RWPE1 (cell line): ENCODE results near the gene SYNGAP1.
A peak's percentile ranks its signal among the peaks of the same experiment; 100 is the strongest.

Experiments
- CTCF ChIA-PET: fragments of 350-600 bp; sonication (Branson Sonifier 250); formaldehyde crosslinking; extraction: SDS; loops from one replicate; lab custom pipeline; 2021; lab: Yijun Ruan, JAX
- POLR2A ChIA-PET: fragments of 400-600 bp; formaldehyde crosslinking; extraction: SDS; loops from one replicate; lab custom pipeline; 2020; ENCODE audit warnings: antibody characterized with exemption; ENCODE audit not compliant: low non-redundant PET; lab: Yijun Ruan, JAX
- DNase-seq: peaks from one replicate; pipeline ENCODE4 v3.0.0; 2012; ENCODE audit warnings: low spot score
- H3K27ac ChIP-seq: fragments of 450-650 bp; 2 replicates; pipeline ENCODE4 v1.5.1; 2017
- TF ChIP-seq, protein P1 (sequence below): fragments of 450-650 bp; conservative IDR thresholded peaks from 2 replicates; pipeline ENCODE4 v1.5.1; 2017; ENCODE audit warnings: low read depth, mild to moderate bottlenecking

The SYNGAP1 gene

DNA sequence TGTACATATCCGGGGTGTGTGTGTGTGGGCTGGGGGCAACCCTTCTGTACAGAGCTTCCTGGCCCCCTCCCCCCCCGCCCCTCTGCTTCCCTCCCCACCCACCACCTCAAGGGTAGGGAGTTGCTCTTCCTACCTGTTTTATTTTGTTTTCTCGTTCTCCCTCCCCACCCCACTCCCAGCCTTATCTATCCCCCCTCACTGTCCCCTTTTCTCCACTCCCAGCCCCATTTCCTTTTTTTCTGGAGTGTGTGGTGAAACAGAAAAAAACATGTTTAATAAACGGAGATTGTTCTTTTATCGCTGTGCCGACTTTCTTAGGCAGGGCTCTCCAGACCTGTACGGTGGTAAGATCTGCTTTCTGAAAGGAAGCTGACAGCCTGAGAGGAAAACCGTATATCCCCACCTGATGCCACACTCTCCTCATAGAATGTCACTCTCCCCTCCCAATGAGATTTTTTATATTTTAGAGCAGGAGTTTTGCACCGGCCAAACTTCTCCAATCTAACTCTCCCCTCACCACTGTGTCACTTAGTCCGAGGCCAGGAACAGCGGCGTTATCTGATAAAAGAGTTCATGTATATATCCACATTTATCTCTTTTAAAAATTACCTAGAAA lies 33.6 kb downstream of the SYNGAP1 start:
- CTCF ChIA-PET: interaction anchor here (0.5 to 0.7 kb wide), 3 partner anchors 37 to 894 kb away, joined by 3 read pairs; no protein-coding TSS in a partner anchor
- TF ChIP-seq, protein P1, sequence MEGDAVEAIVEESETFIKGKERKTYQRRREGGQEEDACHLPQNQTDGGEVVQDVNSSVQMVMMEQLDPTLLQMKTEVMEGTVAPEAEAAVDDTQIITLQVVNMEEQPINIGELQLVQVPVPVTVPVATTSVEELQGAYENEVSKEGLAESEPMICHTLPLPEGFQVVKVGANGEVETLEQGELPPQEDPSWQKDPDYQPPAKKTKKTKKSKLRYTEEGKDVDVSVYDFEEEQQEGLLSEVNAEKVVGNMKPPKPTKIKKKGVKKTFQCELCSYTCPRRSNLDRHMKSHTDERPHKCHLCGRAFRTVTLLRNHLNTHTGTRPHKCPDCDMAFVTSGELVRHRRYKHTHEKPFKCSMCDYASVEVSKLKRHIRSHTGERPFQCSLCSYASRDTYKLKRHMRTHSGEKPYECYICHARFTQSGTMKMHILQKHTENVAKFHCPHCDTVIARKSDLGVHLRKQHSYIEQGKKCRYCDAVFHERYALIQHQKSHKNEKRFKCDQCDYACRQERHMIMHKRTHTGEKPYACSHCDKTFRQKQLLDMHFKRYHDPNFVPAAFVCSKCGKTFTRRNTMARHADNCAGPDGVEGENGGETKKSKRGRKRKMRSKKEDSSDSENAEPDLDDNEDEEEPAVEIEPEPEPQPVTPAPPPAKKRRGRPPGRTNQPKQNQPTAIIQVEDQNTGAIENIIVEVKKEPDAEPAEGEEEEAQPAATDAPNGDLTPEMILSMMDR: no peak
- H3K27ac ChIP-seq: peak overlapping the region; percentile 77
- POLR2A ChIA-PET: no interaction called here
- DNase-seq: no peak

DNA sequence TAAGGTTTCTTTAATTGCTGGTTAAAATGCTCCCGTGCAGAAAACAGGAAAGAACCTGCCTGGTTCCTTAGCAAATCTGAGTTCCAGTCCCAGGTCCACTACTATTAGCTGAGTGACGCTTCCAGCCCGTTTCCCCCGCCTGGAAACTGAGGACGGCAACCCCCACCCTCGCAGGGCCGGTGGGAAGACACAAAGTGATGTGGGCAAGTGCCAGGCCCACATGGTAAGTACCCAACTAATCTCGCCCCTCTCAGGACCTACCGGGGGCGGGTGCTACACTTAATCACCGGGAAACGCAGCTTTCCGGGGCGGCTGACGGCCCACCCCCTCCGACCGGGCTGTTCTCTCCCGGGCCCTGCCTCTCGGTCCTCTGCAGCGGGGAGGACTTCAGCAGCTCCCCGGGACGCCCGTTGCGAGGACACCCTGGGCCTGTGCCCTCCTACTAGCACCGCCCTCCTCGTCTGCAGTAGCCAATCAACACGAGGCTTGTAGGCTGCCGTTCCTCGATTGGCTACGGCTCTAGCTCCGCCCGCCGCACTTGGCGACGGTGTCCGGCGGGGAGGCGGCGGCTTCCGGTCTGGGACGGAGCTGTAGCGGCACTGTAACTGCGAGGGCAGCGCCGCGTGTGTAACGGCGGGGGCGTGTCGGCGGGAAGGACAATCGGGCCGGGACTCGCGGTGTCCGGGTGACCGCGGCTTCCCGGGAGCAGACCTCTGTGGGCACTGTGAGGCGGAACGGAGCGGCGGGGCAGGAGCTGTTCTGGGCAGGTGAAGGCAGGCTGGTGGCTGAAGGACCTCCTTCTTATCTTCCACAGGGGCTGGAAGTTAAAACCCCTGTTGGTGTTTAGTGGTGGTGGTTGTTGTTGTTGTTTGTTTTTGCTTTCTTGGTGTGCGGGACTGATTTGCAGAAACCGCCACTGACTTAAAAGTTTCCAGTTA lies 34.4 kb downstream of the SYNGAP1 start, which contains the start of gene ZBTB9:
TSS of gene ZBTB9 (plus strand) at position 568 of the 938 bp plus-strand sequence. CDS start 525 bp downstream, outside the sequence.
- DNase-seq: peak; percentile 99
- POLR2A ChIA-PET: interaction anchor here (0.5 to 0.8 kb wide), 2 partner anchors 9 to 23 kb away, joined by 3 to 5 read pairs; no protein-coding TSS in a partner anchor
- H3K27ac ChIP-seq: peak within 1 kb of the TSS; percentile 77
- CTCF ChIA-PET: interaction anchor here (0.5 to 0.9 kb wide), 7 partner anchors 14 to 1040 kb away, joined by 3 to 4 read pairs (median 3); no protein-coding TSS in a partner anchor
- TF ChIP-seq, protein P1: no peak

DNA sequence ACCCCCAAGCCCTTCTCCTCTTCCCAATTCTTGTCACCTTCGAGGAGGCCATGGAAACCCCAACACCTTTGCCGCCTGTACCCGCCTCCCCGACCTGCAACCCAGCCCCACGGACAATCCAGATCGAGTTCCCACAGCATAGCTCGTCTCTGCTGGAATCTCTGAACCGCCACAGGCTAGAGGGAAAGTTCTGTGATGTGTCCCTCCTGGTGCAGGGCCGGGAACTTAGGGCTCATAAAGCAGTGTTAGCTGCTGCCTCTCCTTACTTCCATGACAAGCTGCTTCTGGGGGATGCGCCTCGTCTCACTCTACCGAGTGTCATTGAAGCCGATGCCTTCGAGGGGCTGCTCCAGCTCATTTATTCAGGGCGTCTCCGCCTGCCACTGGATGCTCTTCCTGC lies 35.2 kb downstream of the SYNGAP1 start:
- no peak for DNase-seq
- ChIA-PET CTCF (interaction anchor here (0.5 to 0.9 kb wide), 2 partner anchors 171 to 1041 kb away, joined by 3 to 4 read pairs; no protein-coding TSS in a partner anchor), POLR2A (interaction anchor here (0.5 to 0.8 kb wide), 2 partner anchors 10 to 24 kb away, joined by 3 to 5 read pairs; no protein-coding TSS in a partner anchor)
- H3K27ac ChIP-seq: peak overlapping the region; percentile 77
- TF ChIP-seq, protein P1: no peak

DNA sequence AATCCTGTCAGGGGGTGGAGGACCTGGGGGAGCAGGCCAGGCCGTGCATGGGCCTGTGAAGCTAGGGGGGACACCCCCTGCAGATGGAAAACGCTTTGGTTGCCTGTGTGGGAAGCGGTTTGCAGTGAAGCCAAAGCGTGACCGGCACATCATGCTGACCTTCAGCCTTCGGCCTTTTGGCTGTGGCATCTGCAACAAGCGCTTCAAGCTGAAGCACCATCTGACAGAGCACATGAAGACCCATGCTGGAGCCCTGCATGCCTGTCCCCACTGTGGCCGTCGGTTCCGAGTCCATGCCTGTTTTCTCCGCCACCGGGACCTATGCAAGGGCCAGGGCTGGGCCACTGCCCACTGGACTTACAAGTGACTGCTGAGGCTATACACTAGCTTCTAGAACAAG lies 36.3 kb downstream of the SYNGAP1 start:
- CTCF ChIA-PET: no interaction called here

DNA sequence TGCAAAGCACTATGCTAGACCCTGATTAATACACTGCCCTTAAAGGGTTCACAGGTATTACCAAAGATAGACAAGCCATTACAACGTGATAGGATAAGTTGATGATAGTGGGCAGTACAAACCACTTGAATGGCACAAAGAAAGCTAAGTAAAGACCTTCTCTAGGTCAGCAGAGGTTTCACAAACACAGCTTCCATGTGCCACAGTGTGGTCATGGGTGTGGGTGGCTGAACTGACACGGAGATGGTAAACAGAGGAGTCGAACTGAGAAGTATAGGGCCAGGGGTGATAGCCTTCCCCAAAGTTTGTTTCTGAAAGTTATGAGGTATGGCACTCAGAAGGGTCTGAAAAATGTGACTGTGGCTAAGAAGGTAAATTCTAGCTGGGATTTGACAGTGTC lies 38.8 kb downstream of the SYNGAP1 start:
- TF ChIP-seq, protein P1: no peak
- no peak for DNase-seq
- ChIA-PET CTCF (no interaction called here), POLR2A (no interaction called here)
- H3K27ac ChIP-seq: no peak overlapping the region

More for the DNA sequence above, 36.3 kb downstream of the SYNGAP1 start:
- TF ChIP-seq, protein P1: no peak
- DNase-seq: no peak
- H3K27ac ChIP-seq: no peak overlapping the region
- POLR2A ChIA-PET: no interaction called here

DNA sequence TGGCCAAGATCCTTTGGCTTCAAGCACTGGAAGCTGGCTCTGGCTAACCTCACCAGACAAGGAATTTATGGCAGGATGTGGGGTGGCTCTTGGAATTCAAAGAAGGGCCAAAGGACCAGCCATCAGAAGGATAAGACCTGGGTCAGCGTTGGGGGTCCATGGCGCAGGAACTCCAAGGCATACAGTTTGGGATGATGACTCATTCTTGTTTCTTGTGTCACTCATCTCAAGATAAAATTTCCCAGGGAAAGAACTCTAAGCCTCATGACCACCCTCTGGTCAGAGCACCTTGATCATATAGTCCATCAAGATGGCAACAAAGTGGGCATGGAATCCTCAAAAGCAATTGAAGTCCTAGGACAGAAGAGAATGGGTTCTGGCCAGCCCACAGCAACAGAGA lies 39.4 kb downstream of the SYNGAP1 start:
- POLR2A ChIA-PET: no interaction called here
- TF ChIP-seq, protein P1: no peak
- CTCF ChIA-PET: no interaction called here

More for the DNA sequence above, 39.4 kb downstream of the SYNGAP1 start:
- H3K27ac ChIP-seq: no peak overlapping the region
- DNase-seq: no peak
